ENCODE results near the gene RPP40. TPM values are rescaled to one million over a fixed set of nuclear protein-coding genes. Genes with fewer than 3 reads are reported as not detected.
"Not testable (repeated sequence)": the region's sequence is repeated elsewhere in the genome, so short reads cannot be mapped to it uniquely, and the experiment has no call there.

The RPP40 gene
- total RNA-seq, 1 donor from 2014 or later = 9.6 TPM

- Mint-ChIP-seq H3K4me1 (ENCODE audit: unreplicated experiment) (peaks cover 4% of the 10 kb centered on the region), H3K27ac (ENCODE audit: unreplicated experiment) (no peak overlapping the region), H3K27me3 (ENCODE audit: unreplicated experiment) (peaks cover 1% of the 10 kb centered on the region), H3K36me3 (ENCODE audit: low read depth, unreplicated experiment) (no peaks in the 10 kb centered on the region), H3K4me3 (ENCODE audit: unreplicated experiment) (no peak overlapping the region), H3K9me3 (ENCODE audit: unreplicated experiment) (no peaks in the 10 kb centered on the region)
- no peak for DNase-seq (ENCODE audit: low spot score)
- no peak for TF ChIP-seq CTCF (IDR thresholded peaks at IDR 0.05; ENCODE audit: unreplicated experiment)
Measured at GRCh38 chr6:5007531-5007930, 3.7 kb upstream of the RPP40 start.

GRCh38 chr6:5006222-5006621 lies 2.4 kb upstream of the RPP40 start:
- TF ChIP-seq CTCF (IDR thresholded peaks at IDR 0.05; ENCODE audit: unreplicated experiment) = no peak
- peaks cover 1% of the 10 kb centered on the region for H3K27me3 Mint-ChIP-seq (ENCODE audit: unreplicated experiment)
- H3K36me3 Mint-ChIP-seq (ENCODE audit: low read depth, unreplicated experiment) = peaks cover 3% of the 10 kb centered on the region
- no peaks in the 10 kb centered on the region for H3K9me3 Mint-ChIP-seq (ENCODE audit: unreplicated experiment)
- no peak overlapping the region for H3K4me3 Mint-ChIP-seq (ENCODE audit: unreplicated experiment)
- no peak for DNase-seq (ENCODE audit: low spot score)
- H3K4me1 Mint-ChIP-seq (ENCODE audit: unreplicated experiment) = peaks cover 4% of the 10 kb centered on the region
- H3K27ac Mint-ChIP-seq (ENCODE audit: unreplicated experiment) = no peak overlapping the region

GRCh38 chr6:5005038-5005433 lies 1.2 kb upstream of the RPP40 start:
- not testable (repeated sequence) for DNase-seq (ENCODE audit: low spot score); H3K36me3 Mint-ChIP-seq (ENCODE audit: low read depth, unreplicated experiment); H3K27ac Mint-ChIP-seq (ENCODE audit: unreplicated experiment); H3K9me3 Mint-ChIP-seq (ENCODE audit: unreplicated experiment); H3K4me1 Mint-ChIP-seq (ENCODE audit: unreplicated experiment); H3K27me3 Mint-ChIP-seq (ENCODE audit: unreplicated experiment); H3K4me3 Mint-ChIP-seq (ENCODE audit: unreplicated experiment)

GRCh38 chr6:5004373-5005037 lies 668 bp upstream of the RPP40 start:
- H3K27me3 Mint-ChIP-seq (ENCODE audit: unreplicated experiment) = peaks cover 1% of the 10 kb centered on the region
- peaks cover 3% of the 10 kb centered on the region for H3K36me3 Mint-ChIP-seq (ENCODE audit: low read depth, unreplicated experiment)
- no peaks in the 10 kb centered on the region for H3K9me3 Mint-ChIP-seq (ENCODE audit: unreplicated experiment)
- DNase-seq (ENCODE audit: low spot score) = no peak
- peaks cover 4% of the 10 kb centered on the region for H3K4me1 Mint-ChIP-seq (ENCODE audit: unreplicated experiment)
- peak overlapping the region; percentile 82 for H3K27ac Mint-ChIP-seq (ENCODE audit: unreplicated experiment)
- peak overlapping the region; percentile 89 for H3K4me3 Mint-ChIP-seq (ENCODE audit: unreplicated experiment)
- TF ChIP-seq CTCF (IDR thresholded peaks at IDR 0.05; ENCODE audit: unreplicated experiment) = no peak

GRCh38 chr6:4999586-4999985 lies 4.3 kb downstream of the RPP40 start:
- H3K4me1 Mint-ChIP-seq (ENCODE audit: unreplicated experiment) = peaks cover 3% of the 10 kb centered on the region
- peaks cover 3% of the 10 kb centered on the region for H3K36me3 Mint-ChIP-seq (ENCODE audit: low read depth, unreplicated experiment)
- H3K9me3 Mint-ChIP-seq (ENCODE audit: unreplicated experiment) = no peaks in the 10 kb centered on the region
- no peak overlapping the region for H3K4me3 Mint-ChIP-seq (ENCODE audit: unreplicated experiment)
- no peak for DNase-seq (ENCODE audit: low spot score)
- H3K27me3 Mint-ChIP-seq (ENCODE audit: unreplicated experiment) = peaks cover 1% of the 10 kb centered on the region
- no peak for TF ChIP-seq CTCF (IDR thresholded peaks at IDR 0.05; ENCODE audit: unreplicated experiment)
- H3K27ac Mint-ChIP-seq (ENCODE audit: unreplicated experiment) = no peak overlapping the region
